Central memory CD4-positive, alpha-beta T cell (primary cell): ENCODE results near the gene C3orf52.

Experiments used
- DNase-seq: peaks from one replicate; pipeline ENCODE4 v3.0.0; 2022

Gene C3orf52

GRCh38 chr3:112136959-112137693 lies 50.9 kb downstream of the C3orf52 start:
- no peak for DNase-seq

- no peak for DNase-seq
Measured at GRCh38 chr3:112137781-112138180, 51.6 kb downstream of the C3orf52 start.

- no peak for DNase-seq
Measured at GRCh38 chr3:112138219-112138969, 52.2 kb downstream of the C3orf52 start.

- no peak for DNase-seq
Measured at GRCh38 chr3:112140584-112140983, 54.4 kb downstream of the C3orf52 start.

- no peak for DNase-seq
Measured at GRCh38 chr3:112141293-112141692, 55.1 kb downstream of the C3orf52 start.

- DNase-seq: no peak
Measured at GRCh38 chr3:112143251-112143650, 57.1 kb downstream of the C3orf52 start.

- DNase-seq: no peak
Measured at GRCh38 chr3:112143689-112144088, 57.5 kb downstream of the C3orf52 start.

- DNase-seq: no peak
Measured at GRCh38 chr3:112149136-112149535, 62.9 kb downstream of the C3orf52 start.

GRCh38 chr3:112167758-112168157 lies 81.6 kb downstream of the C3orf52 start:
- no peak for DNase-seq
